Fibroblast of skin of left quadriceps (primary cell): Measurements from ENCODE around the gene WIZ.
A peak's percentile ranks its signal among the peaks of the same experiment; 100 is the strongest.

Experiments used
- DNase-seq, 2 experiments: peaks; one replicate each; pipeline ENCODE4 v3.0.0-alpha.2; 2013; ENCODE audit warnings: low read depth in 2 of 2

Gene WIZ

GRCh38 chr19:15430526-15431120, 19.1 kb downstream of the WIZ start:
- DNase-seq: no peak

GRCh38 chr19:15429825-15430467, 19.8 kb downstream of the WIZ start:
- DNase-seq: no peak

- no peak for DNase-seq
Observed at GRCh38 chr19:15428956-15429824, 20.6 kb downstream of the WIZ start.

- no peak for DNase-seq
Observed at GRCh38 chr19:15427991-15428471, 21.7 kb downstream of the WIZ start.

- DNase-seq: no peak
Observed at GRCh38 chr19:15427350-15427700, 22.4 kb downstream of the WIZ start.

GRCh38 chr19:15426485-15427349, 23.0 kb downstream of the WIZ start:
- no peak for DNase-seq

- no peak for DNase-seq
Observed at GRCh38 chr19:15425321-15425950, 24.3 kb downstream of the WIZ start.

GRCh38 chr19:15424692-15425272, 25.0 kb downstream of the WIZ start:
- no peak for DNase-seq

- DNase-seq: no peak
Observed at GRCh38 chr19:15424121-15424520, 25.6 kb downstream of the WIZ start.

- DNase-seq: no peak
Observed at GRCh38 chr19:15423130-15423529, 26.6 kb downstream of the WIZ start.

- DNase-seq: no peak
Observed at GRCh38 chr19:15422296-15423075, 27.3 kb downstream of the WIZ start.

- DNase-seq: no peak
Observed at GRCh38 chr19:15421721-15422260, 28.0 kb downstream of the WIZ start.

GRCh38 chr19:15421136-15421695, 28.5 kb downstream of the WIZ start:
- no peak for DNase-seq

GRCh38 chr19:15419413-15420025, 30.2 kb downstream of the WIZ start:
- DNase-seq: no peak

- peak; percentile 100 for DNase-seq
Observed at GRCh38 chr19:15418579-15419412, 31.0 kb downstream of the WIZ start, which contains the start of gene AKAP8L. Gene AKAP8L (minus strand): TSS chr19:15418988. CDS start chr19:15418923, 65 bp downstream.

GRCh38 chr19:15418231-15418578, 31.6 kb downstream of the WIZ start:
- DNase-seq: no peak

GRCh38 chr19:15417699-15418098, 32.1 kb downstream of the WIZ start:
- no peak for DNase-seq

- no peak for DNase-seq
Observed at GRCh38 chr19:15412832-15413231, 36.9 kb downstream of the WIZ start.
